CD4-positive, alpha-beta T cell treated with Interleukin-1 beta for 1 hour (primary cell): ENCODE results near the gene NLGN1.

Experiments used
- DNase-seq, 2 donors: peaks; one replicate each; pipeline ENCODE4 v3.0.0-alpha.2; 2020 to 2022

The NLGN1 gene

DNA sequence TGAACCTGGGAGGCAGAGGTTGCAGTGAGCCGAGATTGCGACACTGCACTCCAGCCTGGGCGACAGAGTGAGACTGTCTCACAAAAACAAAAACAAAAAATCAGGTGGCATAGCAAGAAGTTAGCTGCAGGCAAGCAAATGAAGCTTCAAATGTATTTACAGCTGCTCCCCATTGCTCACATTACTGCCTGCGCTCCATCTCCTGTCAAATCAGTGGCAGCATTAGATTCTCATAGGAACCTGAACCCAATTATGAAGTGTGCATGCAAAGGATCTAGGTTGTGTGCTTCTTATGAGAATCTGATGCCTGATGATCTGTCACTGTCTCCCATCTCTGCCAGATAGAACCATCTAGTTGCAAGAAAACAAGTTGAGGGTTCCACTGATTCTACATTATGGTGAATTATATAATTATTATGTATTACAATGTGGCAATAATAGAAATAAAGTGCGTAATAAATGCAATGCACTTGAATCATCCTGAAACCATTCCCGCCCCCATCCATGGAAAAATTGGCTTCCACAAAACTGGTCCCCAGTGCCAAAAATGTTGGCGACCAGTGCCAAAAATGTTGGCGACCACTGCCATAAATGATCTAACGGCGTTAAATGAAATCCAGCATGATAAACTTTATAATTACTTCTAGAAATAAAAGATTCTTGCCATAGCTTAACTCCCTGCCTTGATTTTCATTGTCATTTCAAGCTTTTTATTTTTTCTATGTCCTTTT, 844.9 kb downstream of the NLGN1 start:
- DNase-seq: no peak

GRCh38 chr3:174243171-174243570, 845.6 kb downstream of the NLGN1 start:
- no peak for DNase-seq

DNA sequence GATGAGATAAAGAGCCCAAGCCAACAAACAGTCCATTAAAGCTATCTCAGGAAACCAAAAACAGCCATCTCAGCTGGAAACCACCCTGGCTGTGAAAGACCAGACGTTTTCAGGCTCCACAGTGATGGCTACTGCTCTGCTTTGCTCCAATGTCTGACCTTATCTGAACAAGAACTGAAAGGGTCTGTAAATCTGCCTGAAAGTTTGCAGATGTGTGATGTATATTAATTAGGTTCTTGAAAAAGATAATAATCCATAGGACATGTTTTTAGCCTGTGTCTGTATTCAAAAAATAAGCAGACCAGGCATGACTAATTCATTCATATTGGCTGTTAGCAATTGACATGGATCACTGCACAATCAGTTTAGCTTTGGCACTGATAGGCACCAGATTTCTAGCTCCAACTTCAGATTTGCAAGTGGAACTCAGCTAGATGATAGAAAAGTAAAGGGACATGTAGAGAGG, 850.2 kb downstream of the NLGN1 start:
- DNase-seq: no peak

DNA sequence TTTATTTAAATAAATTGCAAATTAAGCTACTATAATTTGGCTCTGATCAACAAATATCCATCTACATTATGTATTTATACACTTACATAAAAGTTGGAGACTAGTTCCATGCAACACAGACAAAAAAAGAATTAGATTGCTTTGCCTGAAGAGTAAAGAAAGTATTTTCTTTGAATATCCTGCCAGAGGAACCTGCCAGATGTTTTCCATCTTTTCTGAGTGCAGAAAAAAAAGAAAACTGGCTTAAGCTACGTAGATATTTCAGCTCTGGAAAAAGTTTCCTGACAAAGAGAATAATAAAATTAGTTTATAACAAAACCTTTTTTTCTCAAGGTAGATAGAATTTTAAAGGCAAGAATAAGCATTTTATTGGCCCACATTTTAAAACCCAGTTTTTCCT, 854.1 kb downstream of the NLGN1 start:
- DNase-seq: no peak

DNA sequence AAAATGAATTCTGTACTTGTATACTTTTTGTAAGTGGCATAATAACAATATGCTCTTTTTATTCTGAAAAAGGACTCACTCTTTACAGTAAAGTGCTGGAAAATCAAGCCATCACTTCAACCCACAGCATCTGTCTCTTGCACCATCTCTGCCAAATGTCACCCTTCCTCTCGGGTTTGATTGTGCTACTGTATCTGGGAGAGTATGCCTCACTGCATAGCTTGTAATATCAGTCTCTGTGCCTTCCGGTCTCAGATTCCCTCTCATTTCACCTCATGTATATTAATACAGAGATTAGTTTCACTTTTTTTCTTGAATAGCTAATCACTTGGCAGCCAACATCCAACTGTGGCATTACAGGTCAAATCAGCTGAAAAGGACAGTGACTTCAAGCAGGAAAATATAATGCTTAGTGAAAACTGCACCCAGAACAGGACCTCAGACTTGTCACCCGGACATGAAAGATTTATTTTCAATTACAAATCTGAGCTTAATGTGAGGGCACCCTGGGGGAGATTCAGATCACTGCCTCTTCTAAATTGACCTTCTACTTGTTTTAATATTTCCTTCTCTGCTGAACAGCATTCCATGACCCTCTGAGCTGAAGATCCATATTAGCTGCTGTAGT, 855.8 kb downstream of the NLGN1 start:
- DNase-seq: no peak

- no peak for DNase-seq
Measured at GRCh38 chr3:174253940-174254339, 856.4 kb downstream of the NLGN1 start.

DNA sequence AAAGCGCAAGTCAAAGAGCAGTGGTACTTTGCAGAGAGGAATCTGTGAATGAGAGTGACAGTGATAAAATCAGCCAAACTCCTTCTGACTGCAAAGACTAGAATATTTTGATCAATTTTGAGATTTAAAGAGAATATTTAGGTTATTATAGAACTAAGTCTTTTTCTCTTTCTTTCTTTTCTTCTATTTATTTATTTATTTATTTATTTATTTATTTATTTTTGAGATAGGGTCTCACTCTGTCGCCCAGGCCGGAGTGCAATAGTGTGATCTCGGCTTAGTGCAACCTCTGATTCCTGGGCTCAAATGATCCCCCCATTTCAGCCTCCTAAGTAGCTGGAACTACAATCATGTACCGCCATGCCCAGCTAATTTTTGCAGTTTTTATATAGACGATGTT, 857.9 kb downstream of the NLGN1 start:
- DNase-seq: no peak

- DNase-seq: no peak
Measured at GRCh38 chr3:174266476-174266875, 868.9 kb downstream of the NLGN1 start.

DNA sequence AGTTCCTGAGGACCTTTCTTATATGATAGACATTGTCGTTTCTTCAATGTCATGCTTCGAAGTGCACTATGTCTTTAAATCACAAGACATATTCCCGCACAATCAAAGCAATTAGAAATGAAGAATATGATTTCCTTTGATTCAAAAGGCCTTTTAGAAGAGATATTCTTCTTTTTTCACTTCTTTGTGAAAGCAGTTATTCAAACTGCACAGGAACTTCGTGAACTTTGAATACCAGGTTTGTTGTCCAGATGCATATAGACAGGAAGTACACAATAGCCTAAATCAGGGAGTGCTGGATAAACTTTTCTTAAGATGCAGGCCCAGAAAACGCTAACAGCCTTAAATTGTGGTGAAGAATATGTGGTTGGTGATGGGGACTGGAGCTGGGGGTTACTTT, 870.5 kb downstream of the NLGN1 start:
- no peak for DNase-seq

GRCh38 chr3:174268586-174268985, 871.0 kb downstream of the NLGN1 start:
- no peak for DNase-seq

DNA sequence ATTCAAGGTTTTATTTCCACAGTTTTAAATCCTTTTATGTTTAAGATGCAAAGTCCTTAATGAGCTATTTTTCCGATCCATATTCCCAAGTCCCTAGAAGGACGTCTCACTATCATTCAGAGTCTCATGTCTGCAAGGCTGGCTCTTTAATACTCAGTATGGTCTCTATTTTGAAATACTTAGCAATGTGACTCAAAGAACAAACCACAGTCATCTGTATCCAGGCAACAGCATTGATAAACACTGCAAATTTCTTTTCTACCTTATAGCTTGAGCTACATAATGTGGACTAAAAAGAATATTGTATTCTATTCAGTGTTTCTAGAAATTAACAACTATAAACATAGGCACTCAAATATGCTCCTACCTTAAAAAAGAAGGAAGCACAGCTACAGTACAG, 873.3 kb downstream of the NLGN1 start:
- DNase-seq: no peak

GRCh38 chr3:174275336-174275735, 877.8 kb downstream of the NLGN1 start:
- DNase-seq: no peak

DNA sequence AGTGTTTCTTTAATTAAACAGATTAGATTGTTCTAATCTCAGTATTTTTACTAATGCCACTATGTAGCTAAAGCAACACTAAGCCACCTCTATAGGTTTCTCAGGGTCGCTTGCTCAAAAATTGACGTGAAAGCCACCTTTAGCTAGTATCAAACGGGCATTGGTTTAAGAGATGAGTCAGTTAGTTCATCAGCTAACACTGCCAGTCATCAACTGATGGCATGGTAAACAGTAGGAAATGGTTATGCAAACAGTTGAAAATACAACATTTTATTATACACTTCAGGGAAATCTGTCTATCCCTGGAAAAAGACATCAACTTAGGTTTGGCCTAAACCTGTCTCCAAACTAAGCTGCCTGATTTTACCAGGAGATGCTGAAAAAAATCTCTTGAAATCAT, 879.3 kb downstream of the NLGN1 start:
- DNase-seq: no peak

- DNase-seq: no peak
Measured at GRCh38 chr3:174278094-174278493, 880.5 kb downstream of the NLGN1 start.

DNA sequence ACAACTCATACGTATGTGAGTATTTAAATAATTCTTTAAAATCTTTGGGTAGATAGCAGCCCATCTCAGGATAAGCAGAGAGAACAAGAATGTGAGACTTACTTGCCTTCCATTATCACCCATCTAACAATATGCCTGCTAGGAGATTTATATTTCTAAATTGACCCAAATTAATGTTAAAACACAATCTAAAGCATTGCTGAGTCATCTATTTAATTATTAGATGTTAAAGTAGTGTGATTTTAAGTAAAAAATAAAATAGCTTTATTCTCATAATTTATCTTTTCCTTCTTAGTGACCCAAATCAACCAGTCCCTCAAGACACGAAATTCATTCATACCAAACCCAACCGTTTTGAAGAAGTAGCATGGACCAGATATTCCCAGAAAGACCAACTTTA, 882.6 kb downstream of the NLGN1 start:
- DNase-seq: no peak

GRCh38 chr3:174285242-174285864, 887.8 kb downstream of the NLGN1 start:
- no peak for DNase-seq

- DNase-seq: no peak
Measured at GRCh38 chr3:174287705-174288104, 890.2 kb downstream of the NLGN1 start.

DNA sequence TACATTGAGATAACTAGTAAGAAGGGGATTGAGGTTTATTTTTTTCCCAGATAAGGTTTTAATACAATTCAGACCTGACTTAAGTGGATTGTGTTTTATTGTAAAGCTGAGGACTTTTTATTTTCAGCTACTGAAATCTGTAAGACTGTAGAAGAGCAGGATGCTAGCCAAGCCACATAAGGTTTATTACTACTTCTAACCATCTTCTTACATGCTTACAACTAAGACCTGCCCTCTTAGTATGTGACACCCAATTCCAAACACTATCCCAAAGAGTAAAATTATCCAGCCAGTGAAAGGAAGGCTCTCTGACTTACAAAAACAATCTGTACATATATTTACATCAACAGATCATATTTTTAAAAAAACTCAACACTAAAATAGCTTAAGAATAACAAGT, 897.1 kb downstream of the NLGN1 start:
- no peak for DNase-seq

DNA sequence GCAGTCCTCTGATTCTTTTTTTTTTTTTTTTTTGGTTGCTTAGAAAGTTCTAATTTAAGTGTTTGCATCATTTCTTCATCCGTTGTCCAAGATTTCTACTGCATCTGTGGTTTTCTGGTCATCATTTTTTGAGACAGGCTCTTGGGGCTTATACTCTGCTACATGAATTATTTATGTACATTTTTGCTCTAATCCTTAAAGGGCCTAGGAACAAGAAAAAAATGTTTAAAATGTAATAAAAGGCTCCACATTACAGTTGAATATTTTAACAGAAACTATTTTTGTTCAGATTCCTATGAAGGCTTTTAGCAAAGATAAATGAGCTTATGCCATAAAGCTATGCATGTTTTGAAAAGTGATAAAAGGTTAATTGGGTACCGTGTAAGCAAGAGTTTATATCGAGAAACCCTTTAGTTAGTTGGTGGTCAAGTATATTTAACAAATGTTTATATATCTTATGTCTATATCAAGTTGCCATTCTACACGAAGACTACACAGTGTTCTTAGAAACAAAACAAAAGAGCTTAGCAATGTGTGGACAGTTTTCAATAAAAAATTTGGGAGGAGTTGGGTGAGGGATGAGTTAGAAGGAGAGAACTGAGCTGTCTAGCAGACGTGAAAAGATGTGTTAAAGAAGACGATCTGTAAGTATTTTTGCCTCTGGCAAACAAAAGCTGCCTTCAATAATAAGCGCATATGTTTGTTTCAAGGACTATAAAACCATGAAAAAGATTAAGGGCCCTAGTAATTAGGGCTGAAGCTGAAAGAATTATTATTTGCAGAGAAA, 898.0 kb downstream of the NLGN1 start:
- no peak for DNase-seq

- DNase-seq: no peak
Measured at GRCh38 chr3:174302746-174303315, 905.3 kb downstream of the NLGN1 start.

DNA sequence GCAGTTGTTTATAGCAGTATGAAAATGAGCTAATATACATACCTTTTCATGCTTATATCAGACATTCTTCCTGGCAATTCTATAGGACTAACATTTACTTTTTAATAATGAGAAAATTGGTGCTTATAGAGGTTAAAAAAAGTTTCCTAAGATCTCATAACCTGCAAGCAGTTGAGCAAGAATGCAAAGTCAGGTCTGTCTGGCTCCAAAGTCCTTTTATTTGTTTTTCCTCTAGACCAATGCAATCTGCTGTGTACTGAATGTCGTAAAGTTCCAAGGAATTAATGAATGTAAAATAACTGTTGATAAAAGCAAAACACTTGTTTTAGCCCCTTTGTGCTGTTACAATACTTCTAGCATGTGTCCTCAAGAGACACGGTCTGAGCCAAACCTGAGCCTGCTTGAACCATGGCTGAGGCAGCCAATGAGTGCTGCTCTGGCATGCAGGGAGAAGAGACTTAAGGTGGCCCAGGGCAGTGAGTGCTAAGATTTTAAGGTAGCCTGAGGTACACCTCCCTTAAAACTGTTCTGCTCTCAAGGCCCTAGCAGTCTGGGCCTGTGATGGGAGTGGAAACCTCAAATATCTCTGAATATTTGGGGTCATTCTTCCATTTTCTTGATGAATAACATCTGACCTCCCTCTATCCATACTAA, 906.5 kb downstream of the NLGN1 start:
- DNase-seq: no peak

DNA sequence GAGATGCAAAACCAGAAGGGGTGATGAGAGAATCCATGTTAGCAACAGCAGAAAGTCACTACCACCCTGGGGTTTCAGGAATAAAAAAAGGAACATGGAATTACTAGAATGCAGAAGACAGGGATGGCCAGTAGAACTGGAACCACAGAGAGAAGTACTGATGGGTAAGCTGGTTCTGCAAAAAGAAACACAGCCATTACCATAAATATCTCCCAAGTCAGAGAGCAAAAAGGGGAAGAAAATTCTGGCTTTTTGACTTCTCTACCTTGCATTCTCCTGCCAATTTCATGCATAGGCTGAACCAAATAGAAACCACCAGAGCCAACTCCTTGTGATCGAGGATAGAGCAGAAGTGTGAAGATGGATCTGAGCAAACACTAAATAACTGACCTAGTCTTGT, 911.2 kb downstream of the NLGN1 start:
- no peak for DNase-seq
